HG03064 (cell line): ENCODE data around the gene CD6.

ENCODE experiments used
- ATAC-seq: cut with Tn5 transposase; IDR thresholded peaks from one replicate; pipeline ENCODE4 v1.9.1; 2021; ENCODE audit warnings: low read depth; ENCODE audit not compliant: unreplicated experiment

CD6 gene

GRCh38 chr11:60934790-60935605 is 36.5 kb upstream of the CD6 start:
- no peak for ATAC-seq

GRCh38 chr11:60935676-60936442 is 35.6 kb upstream of the CD6 start:
- ATAC-seq = no peak

GRCh38 chr11:60936467-60937143 is 34.9 kb upstream of the CD6 start:
- ATAC-seq = no peak

- ATAC-seq = no peak
These were observed 34.3 kb upstream of the CD6 start for GRCh38 chr11:60937144-60937527.

GRCh38 chr11:60937811-60938210 is 33.7 kb upstream of the CD6 start:
- no peak for ATAC-seq

- no peak for ATAC-seq
These were observed 33.0 kb upstream of the CD6 start for GRCh38 chr11:60938500-60938899.

- no peak for ATAC-seq
These were observed 32.2 kb upstream of the CD6 start for GRCh38 chr11:60939301-60939700.

GRCh38 chr11:60939855-60940254 is 31.6 kb upstream of the CD6 start:
- ATAC-seq = no peak

- no peak for ATAC-seq
These were observed 29.9 kb upstream of the CD6 start for GRCh38 chr11:60941371-60942119.

- ATAC-seq = no peak
These were observed 29.3 kb upstream of the CD6 start for GRCh38 chr11:60942219-60942618.

- no peak for ATAC-seq
These were observed 28.4 kb upstream of the CD6 start for GRCh38 chr11:60942970-60943565.

GRCh38 chr11:60944490-60945294 is 26.8 kb upstream of the CD6 start:
- ATAC-seq = no peak

GRCh38 chr11:60945295-60945667 is 26.2 kb upstream of the CD6 start:
- no peak for ATAC-seq

- no peak for ATAC-seq
These were observed 24.7 kb upstream of the CD6 start for GRCh38 chr11:60946601-60947264.

- ATAC-seq = no peak
These were observed 23.8 kb upstream of the CD6 start for GRCh38 chr11:60947700-60948099.

GRCh38 chr11:60948250-60948649 is 23.2 kb upstream of the CD6 start:
- ATAC-seq = no peak

GRCh38 chr11:60950024-60950423 is 21.5 kb upstream of the CD6 start:
- no peak for ATAC-seq

GRCh38 chr11:60950933-60951605 is 20.4 kb upstream of the CD6 start:
- peak; percentile 18 for ATAC-seq

GRCh38 chr11:60951606-60951903 is 19.9 kb upstream of the CD6 start:
- ATAC-seq = peak; percentile 9
